HG02884 (cell line): ENCODE data around the gene KRT74.

Source experiments
- ATAC-seq: cut with Tn5 transposase; IDR thresholded peaks from one replicate; pipeline ENCODE4 v1.9.1; 2021; ENCODE audit warnings: mild to moderate bottlenecking, moderate library complexity; ENCODE audit not compliant: unreplicated experiment

Gene KRT74

GRCh38 chr12:52575948-52576347, 2.3 kb upstream of the KRT74 start:
- no peak for ATAC-seq

- ATAC-seq, result no peak
Observed at GRCh38 chr12:52575256-52575655, 1.6 kb upstream of the KRT74 start.

GRCh38 chr12:52573306-52573705, 337 bp downstream of the KRT74 start:
- no peak for ATAC-seq

- no peak for ATAC-seq
Observed at GRCh38 chr12:52570511-52570910, 3.1 kb downstream of the KRT74 start.

GRCh38 chr12:52568111-52568510, 5.5 kb downstream of the KRT74 start:
- ATAC-seq, result no peak

- no peak for ATAC-seq
Observed at GRCh38 chr12:52566847-52567291, 6.8 kb downstream of the KRT74 start.

- no peak for ATAC-seq
Observed at GRCh38 chr12:52564582-52564981, 9.1 kb downstream of the KRT74 start.

- no peak for ATAC-seq
Observed at GRCh38 chr12:52561880-52562449, 11.7 kb downstream of the KRT74 start.

- no peak for ATAC-seq
Observed at GRCh38 chr12:52559979-52560378, 13.7 kb downstream of the KRT74 start.

- ATAC-seq, result no peak
Observed at GRCh38 chr12:52558781-52559445, 14.7 kb downstream of the KRT74 start.

- ATAC-seq, result no peak
Observed at GRCh38 chr12:52557476-52557875, 16.2 kb downstream of the KRT74 start.

GRCh38 chr12:52555577-52555976, 18.1 kb downstream of the KRT74 start:
- no peak for ATAC-seq

- no peak for ATAC-seq
Observed at GRCh38 chr12:52552681-52553195, 20.9 kb downstream of the KRT74 start, which contains the start of gene KRT71. Gene KRT71, minus strand, starts transcription at chr12:52553145. Its CDS starts 68 bp downstream, at chr12:52553077.

GRCh38 chr12:52552055-52552454, 21.6 kb downstream of the KRT74 start:
- ATAC-seq, result no peak

GRCh38 chr12:52551216-52551865, 22.3 kb downstream of the KRT74 start:
- no peak for ATAC-seq

GRCh38 chr12:52546126-52546525, 27.5 kb downstream of the KRT74 start:
- no peak for ATAC-seq

GRCh38 chr12:52543985-52544883, 29.4 kb downstream of the KRT74 start:
- ATAC-seq, result no peak

- no peak for ATAC-seq
Observed at GRCh38 chr12:52542785-52543318, 30.8 kb downstream of the KRT74 start.

- no peak for ATAC-seq
Observed at GRCh38 chr12:52542157-52542556, 31.5 kb downstream of the KRT74 start.

GRCh38 chr12:52541709-52542108, 31.9 kb downstream of the KRT74 start:
- ATAC-seq, result no peak

GRCh38 chr12:52540531-52540930, 33.1 kb downstream of the KRT74 start:
- no peak for ATAC-seq
